ENCODE measurements around the gene TMEM74B. TPM values are rescaled to one million over a fixed set of nuclear protein-coding genes. Genes with fewer than 3 reads are reported as not detected.

Gene TMEM74B
- total and polyA plus RNA-seq, 4 donors, result 0.14 to 3.4 (median 0.59) TPM

DNA sequence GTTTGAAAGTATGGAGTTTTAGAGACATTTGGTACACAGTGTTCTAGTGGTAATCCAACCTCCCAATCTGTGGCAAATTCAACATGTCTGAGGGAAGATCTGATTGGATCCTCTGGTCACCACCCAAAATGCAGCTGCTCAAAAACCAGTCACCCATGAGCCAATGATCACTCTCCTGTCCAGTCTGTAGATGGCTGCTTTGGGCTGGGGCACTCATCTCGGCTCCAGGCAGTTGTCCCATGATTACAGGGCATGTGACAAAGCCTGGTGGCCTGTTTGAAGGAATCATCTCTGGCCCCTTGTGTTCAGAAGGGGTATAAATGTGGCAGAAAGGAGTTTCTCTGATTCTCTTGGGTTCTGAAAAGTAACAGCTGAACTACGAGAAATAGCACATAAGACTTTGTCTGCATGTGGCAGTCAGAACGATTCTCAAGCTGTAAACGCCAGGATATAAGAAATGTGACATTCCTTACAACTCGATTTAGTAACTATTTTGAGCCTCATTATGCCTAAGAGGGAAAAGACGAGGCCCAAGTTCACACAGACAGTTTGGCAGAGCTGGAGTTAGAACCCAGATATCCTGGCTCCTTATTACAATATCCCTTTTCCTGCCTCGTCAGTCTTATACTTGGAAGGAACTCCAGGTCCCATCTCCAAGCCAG, 14.6 kb upstream of the TMEM74B start:
- no peak overlapping the region for H3K4me3 ChIP-seq (ENCODE audit: low read depth in 1 of 3, low read length in 3 of 3)

GRCh38 chr20:1198751-1199150, 14.0 kb upstream of the TMEM74B start:
- TF ChIP-seq TAF1 (conservative IDR thresholded peaks at IDR 0.05) (no peak), FOXA2 (IDR thresholded peaks at IDR 0.05) (no peak), YY1 (IDR thresholded peaks at IDR 0.05) (no peak), NR2F2 (IDR thresholded peaks at IDR 0.05) (no peak)
- H3K4me1 ChIP-seq (ENCODE audit: control insufficient read depth in 4 of 4, insufficient read depth in 4 of 4, low read length in 3 of 4), result peaks cover 0 to 3% (median 2%) of the 10 kb centered on the region in 4 donors
- no peak for DNase-seq (ENCODE audit: low spot score)
- no peak overlapping the region for H3K4me3 ChIP-seq (ENCODE audit: low read depth in 1 of 3, low read length in 3 of 3)
- no peaks in the 10 kb centered on the region for H3K36me3 ChIP-seq (ENCODE audit: control insufficient read depth in 4 of 4, insufficient read depth in 3 of 4, low read depth in 1 of 4, low read length in 3 of 4)
- no peaks in the 10 kb centered on the region for H3K9me3 ChIP-seq (ENCODE audit: control insufficient read depth in 4 of 4, low read length in 3 of 4)
- no peaks in the 10 kb centered on the region for H3K27me3 ChIP-seq (ENCODE audit: control insufficient read depth in 4 of 4, insufficient read depth in 4 of 4, low read length in 3 of 4)
- no peak overlapping the region for H3K9ac ChIP-seq (ENCODE audit: low read depth in 1 of 2, low read length in 2 of 2)
- H3K27ac ChIP-seq (ENCODE audit: low read depth in 1 of 2, low read length in 2 of 2), result no peak overlapping the region
- WGBS, result 96% methylated on average over 5 of the region's 5 CpGs

More for the DNA sequence above, 14.6 kb upstream of the TMEM74B start:
- Histone ChIP-seq H3K27me3 (ENCODE audit: control insufficient read depth in 4 of 4, insufficient read depth in 4 of 4, low read length in 3 of 4) (no peaks in the 10 kb centered on the region), H3K9ac (ENCODE audit: low read depth in 1 of 2, low read length in 2 of 2) (no peak overlapping the region), H3K36me3 (ENCODE audit: control insufficient read depth in 4 of 4, insufficient read depth in 3 of 4, low read depth in 1 of 4, low read length in 3 of 4) (no peaks in the 10 kb centered on the region), H3K4me1 (ENCODE audit: control insufficient read depth in 4 of 4, insufficient read depth in 4 of 4, low read length in 3 of 4) (no peaks in the 10 kb centered on the region), H3K9me3 (ENCODE audit: control insufficient read depth in 4 of 4, low read length in 3 of 4) (no peaks in the 10 kb centered on the region), H3K27ac (ENCODE audit: low read depth in 1 of 2, low read length in 2 of 2) (no peak overlapping the region)
- no peak for DNase-seq (ENCODE audit: low spot score)
- TF ChIP-seq RXRA (IDR thresholded peaks at IDR 0.05) (no peak), NR2F2 (IDR thresholded peaks at IDR 0.05) (no peak), MAX (IDR thresholded peaks at IDR 0.05) (no peak), RAD21 (IDR thresholded peaks at IDR 0.05) (no peak), JUND (IDR thresholded peaks at IDR 0.05) (no peak), SP1 (IDR thresholded peaks at IDR 0.05) (no peak), FOXA1 (IDR thresholded peaks at IDR 0.05) (no peak), TAF1 (conservative IDR thresholded peaks at IDR 0.05) (no peak)
- TF ChIP-seq, protein P1, sequence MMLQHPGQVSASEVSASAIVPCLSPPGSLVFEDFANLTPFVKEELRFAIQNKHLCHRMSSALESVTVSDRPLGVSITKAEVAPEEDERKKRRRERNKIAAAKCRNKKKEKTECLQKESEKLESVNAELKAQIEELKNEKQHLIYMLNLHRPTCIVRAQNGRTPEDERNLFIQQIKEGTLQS (IDR thresholded peaks at IDR 0.05), result no peak
- 78% methylated on average over 7 of the region's 7 CpGs for WGBS

- WGBS, result 89% methylated on average over 7 of the region's 7 CpGs
- Histone ChIP-seq H3K4me1 (ENCODE audit: control insufficient read depth in 4 of 4, insufficient read depth in 4 of 4, low read length in 3 of 4) (peaks cover 2 to 9% (median 6%) of the 10 kb centered on the region in 4 donors), H3K36me3 (ENCODE audit: control insufficient read depth in 4 of 4, insufficient read depth in 3 of 4, low read depth in 1 of 4, low read length in 3 of 4) (no peaks in the 10 kb centered on the region), H3K27ac (ENCODE audit: low read depth in 1 of 2, low read length in 2 of 2) (no peak overlapping the region), H3K9ac (ENCODE audit: low read depth in 1 of 2, low read length in 2 of 2) (no peak overlapping the region), H3K27me3 (ENCODE audit: control insufficient read depth in 4 of 4, insufficient read depth in 4 of 4, low read length in 3 of 4) (no peaks in the 10 kb centered on the region), H3K4me3 (ENCODE audit: low read depth in 1 of 3, low read length in 3 of 3) (no peak overlapping the region), H3K9me3 (ENCODE audit: control insufficient read depth in 4 of 4, low read length in 3 of 4) (no peaks in the 10 kb centered on the region)
- no peak for DNase-seq (ENCODE audit: low spot score)
- TF ChIP-seq FOXA1 (IDR thresholded peaks at IDR 0.05) (no peak), HNF4A (conservative IDR thresholded peaks at IDR 0.05) (no peak), RXRA (IDR thresholded peaks at IDR 0.05) (no peak), MAX (IDR thresholded peaks at IDR 0.05) (no peak), TAF1 (conservative IDR thresholded peaks at IDR 0.05) (no peak), JUND (IDR thresholded peaks at IDR 0.05) (no peak), HNF4G (IDR thresholded peaks at IDR 0.05) (no peak)
- TF ChIP-seq, protein P2, sequence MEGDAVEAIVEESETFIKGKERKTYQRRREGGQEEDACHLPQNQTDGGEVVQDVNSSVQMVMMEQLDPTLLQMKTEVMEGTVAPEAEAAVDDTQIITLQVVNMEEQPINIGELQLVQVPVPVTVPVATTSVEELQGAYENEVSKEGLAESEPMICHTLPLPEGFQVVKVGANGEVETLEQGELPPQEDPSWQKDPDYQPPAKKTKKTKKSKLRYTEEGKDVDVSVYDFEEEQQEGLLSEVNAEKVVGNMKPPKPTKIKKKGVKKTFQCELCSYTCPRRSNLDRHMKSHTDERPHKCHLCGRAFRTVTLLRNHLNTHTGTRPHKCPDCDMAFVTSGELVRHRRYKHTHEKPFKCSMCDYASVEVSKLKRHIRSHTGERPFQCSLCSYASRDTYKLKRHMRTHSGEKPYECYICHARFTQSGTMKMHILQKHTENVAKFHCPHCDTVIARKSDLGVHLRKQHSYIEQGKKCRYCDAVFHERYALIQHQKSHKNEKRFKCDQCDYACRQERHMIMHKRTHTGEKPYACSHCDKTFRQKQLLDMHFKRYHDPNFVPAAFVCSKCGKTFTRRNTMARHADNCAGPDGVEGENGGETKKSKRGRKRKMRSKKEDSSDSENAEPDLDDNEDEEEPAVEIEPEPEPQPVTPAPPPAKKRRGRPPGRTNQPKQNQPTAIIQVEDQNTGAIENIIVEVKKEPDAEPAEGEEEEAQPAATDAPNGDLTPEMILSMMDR (IDR thresholded peaks at IDR 0.05; ENCODE audit: low read depth, low read length, missing input control), result no peak
- TF ChIP-seq, protein P1 (IDR thresholded peaks at IDR 0.05), result no peak
Measured at GRCh38 chr20:1197801-1198200, 13.0 kb upstream of the TMEM74B start.

Measured in liver (tissue), 9 donors.